Amniotic stem cell (primary cell): ENCODE results near the gene RAB42.
"Not testable (repeated sequence)": the region's sequence is repeated elsewhere in the genome, so short reads cannot be mapped to it uniquely, and the experiment has no call there.

Experiments
- DNase-seq: peaks from one replicate; lab custom pipeline; 2025; lab: John Stamatoyannopoulos, UW

RAB42 gene

DNA sequence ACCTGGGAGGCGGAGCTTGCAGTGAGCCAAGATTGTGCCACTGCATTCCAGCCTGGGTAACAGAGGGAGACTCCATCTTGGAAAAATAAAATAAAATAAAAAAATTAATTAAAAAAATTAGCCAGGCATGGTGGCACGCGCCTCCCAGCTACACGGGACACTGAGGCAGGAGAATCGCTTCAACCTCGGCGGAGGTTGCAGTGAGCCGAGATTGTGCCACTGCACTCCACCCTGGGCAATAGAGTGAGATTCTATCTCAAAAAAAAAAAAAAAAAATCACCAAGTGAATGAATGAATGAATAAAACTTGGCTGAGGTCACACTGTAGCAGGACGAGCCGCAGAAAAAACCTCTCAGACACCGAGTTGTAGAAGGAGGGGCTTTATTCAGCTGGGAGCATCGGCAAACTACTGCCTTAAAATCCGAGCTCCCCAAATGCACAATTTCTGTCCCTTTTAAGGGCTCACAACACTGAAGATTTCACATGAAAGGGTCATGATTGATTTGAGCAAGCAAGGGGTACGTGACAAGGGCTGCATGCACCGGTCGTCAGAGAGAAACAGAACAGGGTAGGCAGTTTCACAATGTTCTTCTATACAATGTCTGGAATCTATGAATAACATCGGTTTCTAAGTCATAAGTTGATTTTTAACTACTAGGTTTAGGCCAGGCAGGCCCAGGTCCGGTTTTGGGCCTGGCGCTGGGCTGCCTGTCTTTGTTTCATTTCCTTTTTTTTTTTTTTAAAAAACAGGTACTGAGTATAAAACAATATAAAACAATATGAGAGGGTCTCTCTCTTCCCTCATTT, 5.3 kb upstream of the RAB42 start:
- not testable (repeated sequence) for DNase-seq

DNA sequence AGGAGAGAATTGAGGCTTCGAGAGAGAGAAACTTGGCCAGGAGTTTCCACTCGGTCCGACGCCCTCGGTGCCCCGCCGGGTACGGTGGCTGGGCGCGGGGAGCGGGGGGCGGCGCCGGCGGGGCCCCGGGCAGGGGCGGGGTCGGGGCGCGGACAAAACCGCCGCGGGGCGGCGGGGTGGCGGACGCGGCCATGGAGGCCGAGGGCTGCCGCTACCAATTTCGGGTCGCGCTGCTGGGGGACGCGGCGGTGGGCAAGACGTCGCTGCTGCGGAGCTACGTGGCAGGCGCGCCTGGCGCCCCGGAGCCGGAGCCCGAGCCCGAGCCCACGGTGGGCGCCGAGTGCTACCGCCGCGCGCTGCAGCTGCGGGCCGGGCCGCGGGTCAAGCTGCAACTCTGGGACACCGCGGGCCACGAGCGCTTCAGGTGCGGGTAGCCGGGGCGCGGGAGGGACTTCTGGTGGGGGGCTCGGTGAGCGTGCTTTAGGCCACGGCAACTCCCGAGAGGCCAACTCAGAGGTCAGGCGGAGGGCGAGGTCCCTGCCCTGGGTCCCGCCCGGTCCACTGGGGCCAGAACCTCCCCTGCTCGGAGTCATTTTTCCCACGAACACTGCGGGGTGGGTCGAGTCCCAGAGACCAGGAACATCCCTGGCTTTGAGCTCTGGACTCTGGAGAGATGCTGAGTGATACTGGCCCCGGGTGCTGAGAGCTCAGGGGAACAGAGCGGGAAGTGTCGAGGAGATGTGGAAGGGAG, 431 bp downstream of the RAB42 start:
- DNase-seq = no peak

DNA sequence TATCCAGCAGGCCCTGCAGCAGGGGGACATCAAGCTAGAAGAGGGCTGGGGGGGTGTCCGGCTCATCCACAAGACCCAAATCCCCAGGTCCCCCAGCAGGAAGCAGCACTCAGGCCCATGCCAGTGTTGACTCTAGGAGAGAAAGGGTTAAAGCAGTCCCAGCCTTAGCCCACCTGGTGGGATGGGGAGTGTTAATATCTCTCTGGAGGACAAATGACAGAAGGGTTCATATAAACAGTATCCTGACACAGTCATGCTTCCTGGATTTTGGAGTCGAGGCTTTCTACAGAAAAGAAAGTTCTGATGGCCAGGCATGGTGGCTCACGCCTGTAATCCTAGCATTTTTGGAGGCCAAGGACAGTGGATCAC, 1.9 kb downstream of the RAB42 start:
- not testable (repeated sequence) for DNase-seq

DNA sequence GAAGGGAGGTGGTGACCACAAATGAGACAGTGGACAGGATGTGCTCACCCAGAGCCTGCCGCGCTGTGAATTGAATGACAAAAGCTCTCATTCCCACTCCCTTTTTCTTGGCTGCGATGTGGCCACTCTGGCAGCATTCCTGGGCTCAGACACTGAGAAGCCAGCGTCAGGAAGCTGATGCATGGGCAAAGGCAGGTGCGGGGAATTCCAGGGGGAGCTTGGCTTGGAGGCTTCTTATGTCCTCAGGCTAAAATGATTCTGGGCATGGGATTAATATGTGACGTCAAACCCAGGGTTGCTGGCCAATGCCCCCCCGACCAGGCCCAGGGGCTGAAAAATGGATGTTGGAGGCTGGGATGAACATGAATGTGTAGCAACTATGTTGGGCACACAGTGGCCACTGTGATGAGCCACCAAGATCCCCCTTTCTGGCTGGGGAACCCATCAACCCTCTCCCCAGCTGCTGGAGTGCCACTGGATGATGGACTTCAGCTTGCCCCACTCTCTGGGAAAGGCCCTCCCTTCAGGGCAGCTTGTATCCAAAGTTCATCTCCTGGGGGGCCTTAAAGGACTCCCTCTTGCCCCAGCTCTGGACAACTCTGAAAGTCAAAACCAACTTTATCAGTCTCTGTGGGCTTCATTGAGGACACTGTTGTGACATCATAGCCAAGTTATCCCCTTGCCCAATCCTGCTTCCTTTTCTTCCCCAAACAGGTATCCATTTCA, 2.8 kb downstream of the RAB42 start:
- DNase-seq = not testable (repeated sequence)

DNA sequence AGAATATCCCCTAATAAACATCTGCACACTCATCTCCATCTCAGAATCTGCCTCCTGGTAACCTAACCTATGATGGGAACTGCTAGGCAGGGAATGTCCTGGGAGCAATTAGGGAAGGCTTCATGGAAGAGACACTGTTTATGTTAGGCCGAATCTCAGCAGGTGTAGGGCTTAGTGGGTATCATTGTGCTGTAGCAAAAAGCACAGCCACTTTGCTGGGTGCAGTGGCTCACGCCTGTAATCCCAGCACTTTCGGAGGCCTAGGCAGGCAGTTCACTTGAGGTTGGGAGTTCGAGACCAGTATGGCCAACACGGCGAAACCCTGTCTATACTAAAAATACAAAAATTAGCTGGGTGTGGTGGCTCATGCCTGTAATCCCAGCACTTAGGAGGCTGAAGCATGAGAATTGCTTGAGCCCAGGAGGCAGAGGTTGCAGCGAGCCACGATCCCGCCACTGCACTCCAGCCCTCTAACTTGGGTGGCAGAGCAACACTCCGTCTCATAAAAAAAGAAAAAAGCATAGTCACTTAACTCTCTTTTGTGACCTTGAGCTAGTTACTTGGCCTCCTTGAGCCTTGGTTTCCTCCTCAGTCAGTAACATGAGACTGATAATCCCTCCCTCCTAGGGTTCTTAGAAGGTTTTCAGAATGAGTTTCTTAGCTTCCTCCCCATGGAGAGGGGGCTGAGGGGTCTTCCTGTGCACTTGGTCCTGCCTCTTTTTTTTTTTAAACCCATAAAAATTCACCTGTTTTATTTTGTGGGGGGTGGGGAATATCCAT, 3.5 kb downstream of the RAB42 start:
- DNase-seq = no peak

DNA sequence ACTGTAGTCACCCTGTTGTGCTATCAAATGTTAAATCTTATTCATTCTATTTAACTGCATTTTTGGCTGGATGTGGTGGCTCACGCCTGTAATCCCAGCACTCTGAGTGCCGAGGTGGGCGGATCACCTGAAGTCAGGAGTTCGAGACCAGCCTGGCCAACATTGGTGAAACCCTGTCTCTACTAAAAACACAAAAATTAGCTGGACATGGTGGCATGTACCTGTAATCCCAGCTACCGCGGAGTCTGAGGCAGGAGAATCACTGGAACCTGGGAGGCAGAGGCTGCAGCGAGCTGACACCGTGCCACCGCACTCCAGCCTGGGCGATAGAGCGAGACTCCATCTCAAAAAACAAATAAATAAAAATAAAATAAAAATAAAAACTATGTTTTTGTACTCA, 4.2 kb downstream of the RAB42 start:
- not testable (repeated sequence) for DNase-seq

DNA sequence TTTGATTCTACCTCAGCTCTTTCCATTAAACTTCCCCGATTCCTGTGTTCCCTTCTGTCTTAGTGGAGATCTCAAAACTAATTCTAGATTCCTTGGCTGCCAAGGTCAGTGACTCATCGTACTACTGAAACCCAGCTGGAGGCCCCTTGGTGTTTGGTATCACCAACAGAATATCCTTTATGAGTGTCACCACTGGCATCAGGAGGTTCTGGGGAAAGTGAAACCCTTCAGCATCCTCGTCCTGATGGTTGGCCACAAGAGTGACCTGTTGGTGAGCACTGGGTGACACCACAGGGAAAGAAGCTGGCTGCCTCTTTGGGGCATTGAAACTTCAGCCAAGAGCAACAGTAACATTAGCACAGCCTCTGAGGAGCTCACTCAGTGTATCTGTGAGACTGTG, 9.6 kb downstream of the RAB42 start:
- peak; percentile 92 for DNase-seq

DNA sequence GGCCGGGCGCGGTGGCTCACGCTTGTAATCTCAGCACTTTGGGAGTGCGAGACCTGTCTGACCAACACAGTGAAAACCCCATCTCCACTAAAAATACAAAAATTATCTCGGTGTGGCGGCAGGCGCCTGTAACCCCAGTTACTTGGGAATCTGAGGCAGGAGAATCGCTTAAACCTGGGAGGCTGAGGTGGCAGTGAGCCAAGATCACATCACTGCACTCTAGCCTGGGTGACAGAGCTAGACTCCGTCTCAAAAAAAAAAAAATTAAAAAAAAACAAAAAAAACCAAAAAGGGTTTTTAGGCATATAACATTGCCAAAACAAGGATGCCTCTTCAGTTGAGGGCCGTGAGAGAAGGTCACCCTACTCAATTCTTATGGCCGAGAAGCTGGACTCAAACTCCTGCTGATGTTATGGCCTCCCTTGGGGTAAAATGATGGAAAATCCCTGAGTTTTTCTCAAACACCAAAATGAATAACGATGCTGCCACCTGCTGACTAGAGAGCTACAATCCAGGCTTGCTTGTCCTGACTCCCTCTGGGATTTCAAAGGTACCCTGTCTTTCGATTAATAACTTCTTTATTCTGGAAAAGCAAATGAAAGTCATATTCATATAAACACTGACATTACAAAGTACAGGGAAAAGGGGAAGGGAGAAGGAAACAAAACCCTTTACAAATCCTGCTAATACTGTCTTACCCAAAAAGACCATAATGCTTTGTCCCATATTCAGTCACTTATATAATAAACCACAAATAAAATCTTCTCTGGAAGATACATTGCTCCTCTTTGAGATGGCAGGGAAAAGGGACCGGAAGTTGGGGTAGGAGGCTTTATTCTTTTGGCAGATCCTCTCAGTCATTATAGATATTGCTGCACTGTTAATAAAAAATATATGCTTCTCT, 10.7 kb downstream of the RAB42 start:
- DNase-seq = peak; percentile 83

DNA sequence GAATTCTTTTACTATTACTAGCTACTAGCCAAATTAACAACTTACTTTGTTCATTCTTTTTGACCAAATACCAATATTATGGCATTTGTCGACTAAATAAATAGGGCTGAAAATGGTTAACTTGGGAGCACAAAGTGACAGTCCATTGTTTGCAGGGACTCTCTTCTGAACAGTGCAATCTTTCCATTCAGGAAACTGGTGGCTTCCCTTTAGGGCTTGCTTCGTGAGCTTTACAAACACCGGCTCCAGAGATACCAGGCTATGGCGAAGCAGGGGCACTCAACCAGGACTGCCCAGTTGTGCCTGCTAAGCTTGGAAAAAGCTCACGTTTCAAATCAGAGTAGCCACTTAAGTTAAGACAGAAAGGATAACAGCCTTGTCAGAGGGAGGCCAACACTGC, 12.3 kb downstream of the RAB42 start:
- DNase-seq = no peak

DNA sequence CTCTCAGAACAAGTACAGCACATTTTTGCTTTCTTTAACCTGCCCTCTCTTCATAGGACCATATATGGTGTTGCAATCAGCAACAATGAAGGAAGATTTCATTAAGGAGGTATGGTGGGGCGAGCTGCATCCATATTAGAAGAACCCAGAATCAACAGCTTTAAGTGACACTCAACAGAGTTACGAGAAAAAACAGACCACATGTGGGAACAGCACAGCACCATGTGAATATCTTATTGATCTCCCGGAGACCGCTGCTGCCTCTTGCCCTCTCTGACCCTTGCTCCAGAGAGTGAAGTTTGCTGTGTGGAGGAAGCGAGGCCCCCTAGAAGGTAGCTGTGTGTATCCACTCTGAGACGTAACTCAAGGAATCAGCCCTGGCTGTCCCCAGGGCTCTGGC, 12.9 kb downstream of the RAB42 start:
- DNase-seq = no peak

DNA sequence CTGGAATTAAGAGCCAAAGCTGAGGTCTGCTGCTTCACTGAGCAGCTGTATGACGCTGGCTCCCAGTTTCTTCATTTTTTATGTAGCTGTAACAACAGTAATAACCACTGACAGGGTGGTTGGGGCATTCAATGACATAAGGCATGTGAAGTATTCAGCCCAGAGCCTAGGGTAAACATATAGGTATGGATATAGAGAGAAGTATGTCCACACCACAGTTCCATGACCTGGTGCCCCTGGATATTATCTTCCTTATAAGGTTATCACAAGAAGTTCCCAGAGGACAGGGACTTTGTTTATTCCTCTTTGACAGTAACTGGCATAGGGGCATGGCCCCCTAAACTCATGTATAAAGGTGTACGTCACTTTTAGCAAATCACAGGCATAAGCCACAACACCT, 14.7 kb downstream of the RAB42 start:
- no peak for DNase-seq

DNA sequence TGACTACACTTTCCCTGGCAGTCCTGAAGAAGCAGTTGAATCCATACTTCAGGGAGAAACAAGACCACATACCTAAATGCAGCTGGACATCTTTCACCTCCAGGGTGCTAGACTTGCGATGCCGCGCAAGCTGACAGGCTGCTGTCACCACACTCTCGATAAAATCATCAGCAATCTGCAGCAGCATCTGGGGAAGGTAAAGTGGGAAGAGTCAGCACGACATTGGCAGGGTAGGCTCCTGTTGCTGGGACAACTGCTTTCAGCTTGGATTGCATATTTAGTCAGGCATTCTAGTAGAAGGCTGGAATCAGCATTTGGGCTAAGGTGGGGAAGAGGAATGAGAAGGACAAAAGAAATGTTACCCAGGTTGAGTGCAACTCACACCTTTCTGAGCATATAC, 21.1 kb downstream of the RAB42 start:
- no peak for DNase-seq

DNA sequence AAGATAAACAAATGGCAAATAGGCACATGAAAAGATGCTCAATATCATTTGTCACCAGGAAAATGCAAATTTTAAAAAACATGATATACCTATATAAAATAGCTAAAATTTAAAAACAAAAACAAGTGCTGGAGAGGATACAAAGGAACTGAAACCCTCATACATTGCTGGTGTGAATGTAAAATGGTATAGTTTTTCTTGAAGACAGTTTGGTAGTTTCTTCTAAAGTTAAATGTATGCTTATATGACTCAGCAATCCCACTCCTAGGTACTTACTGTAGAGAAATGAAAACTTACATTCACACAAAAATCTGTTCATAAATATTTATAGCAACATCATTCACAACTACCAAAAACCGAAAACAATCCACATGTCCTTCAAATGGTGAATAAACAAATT, 39.6 kb downstream of the RAB42 start:
- DNase-seq = no peak

DNA sequence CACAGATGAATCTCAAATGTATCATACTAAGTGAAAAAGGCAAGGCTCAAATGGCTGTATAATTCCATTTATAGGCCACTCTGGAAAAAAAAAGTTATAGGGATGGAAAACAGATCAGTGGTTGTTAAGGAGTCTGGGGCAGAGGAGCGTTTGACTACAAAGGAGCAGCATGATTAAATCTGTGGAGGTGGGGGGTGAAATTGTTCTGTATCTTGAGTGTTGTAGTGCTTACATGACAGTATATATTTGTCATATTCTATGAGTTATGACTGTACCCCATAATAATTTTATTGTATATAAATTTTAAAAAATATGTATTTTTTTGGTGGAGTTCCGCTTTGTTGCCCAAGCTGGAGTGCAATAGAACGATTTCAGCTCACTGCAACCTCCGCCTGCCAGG, 40.5 kb downstream of the RAB42 start:
- no peak for DNase-seq

DNA sequence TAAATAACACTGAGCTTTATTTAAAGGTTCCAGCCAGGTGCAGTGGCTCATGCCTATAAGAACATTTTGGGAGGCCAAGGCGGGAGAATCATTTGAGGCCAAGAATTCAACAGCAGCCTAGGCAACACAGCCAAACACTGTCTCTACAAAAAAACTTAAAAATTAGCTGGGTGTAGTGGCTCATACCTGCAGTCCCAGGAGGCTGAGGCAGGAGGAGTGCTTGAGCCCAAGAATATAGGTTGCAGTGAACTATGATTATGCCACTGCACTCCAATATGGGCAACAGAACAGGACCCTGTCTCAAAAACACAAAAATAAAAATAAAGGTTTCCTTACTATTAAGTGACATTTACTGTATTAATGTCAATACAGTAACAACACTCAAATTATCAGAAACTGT, 48.7 kb downstream of the RAB42 start:
- DNase-seq = no peak

DNA sequence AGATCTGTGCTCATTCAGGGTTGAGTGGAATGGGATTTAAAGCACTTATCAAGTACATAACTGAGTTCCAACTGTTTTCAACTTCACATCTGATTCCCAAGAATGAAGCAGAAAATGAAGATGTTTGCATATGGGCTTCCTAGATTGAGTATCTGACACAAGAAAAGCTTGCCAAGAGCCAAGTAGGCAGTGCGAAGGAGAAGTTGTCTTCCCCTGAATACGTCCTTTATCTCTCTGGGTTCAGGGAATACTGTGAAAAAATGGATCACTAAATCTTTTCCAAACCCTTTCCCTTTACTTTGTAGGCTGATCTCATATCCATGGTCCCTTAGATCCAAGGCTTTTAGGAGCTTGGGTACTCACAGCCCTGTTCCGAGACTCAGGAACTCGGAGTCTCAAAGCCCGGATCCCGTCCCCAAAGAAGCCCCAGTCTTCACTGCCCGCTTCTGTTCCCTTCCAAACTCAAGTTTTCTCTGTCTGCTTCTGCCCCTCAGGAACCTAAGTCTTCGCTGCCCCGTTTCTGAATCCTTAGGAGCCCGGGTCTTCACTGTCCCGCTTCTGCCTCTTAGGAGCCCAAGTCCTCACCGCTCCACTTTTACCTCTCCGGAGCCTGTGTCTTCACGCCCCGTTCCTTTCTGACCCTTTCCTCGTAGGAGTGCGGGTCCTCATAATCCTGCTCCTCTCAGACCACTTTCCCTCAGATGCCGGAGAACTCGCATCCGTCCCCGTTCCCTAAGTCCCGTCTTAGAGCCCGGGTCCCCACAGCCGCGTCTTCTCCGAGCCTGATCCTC, 50.2 kb downstream of the RAB42 start:
- no peak for DNase-seq

DNA sequence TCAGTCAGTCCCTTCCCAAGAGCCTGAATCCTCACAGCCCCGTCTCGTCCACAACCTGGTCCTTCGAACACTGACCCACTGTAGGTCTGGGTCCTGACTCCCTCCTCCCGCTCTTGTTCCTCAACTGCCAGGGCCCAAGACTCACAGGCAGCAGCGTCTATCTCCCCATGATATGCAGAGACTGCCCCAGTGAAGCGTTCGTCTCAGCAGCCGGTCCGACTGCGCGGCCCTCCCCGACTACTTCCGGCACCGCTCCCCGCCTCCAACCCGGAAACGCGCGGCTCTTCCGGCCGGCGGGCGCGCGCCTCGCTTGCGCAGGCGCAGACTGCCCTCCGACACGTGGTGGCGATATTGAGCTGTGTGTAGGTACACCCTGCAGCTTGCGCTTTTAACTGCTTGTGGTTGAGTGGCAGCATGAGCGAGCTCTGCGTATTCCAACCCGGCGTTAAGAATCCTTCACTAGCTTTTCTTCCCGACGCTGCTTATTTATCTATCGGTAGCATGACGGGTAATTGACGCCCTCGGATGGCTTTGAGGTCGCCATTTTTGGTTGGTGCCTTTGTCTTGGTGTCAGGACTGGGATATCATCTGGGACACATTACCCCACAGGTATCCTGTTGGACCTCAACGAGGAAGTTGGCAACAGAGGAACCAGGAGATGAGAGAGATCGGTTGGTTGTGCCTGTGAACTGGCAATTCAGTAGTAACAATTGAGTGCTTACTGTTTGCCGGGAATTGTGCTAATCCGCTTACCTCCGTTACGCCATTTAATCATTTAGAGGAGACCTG, 51.0 kb downstream of the RAB42 start, which contains the start of gene TAF12:
TAF12 (minus strand) TSS at position 221 of the 789 bp plus-strand sequence. CDS start 20,986 bp downstream, outside the sequence.
- DNase-seq = peak; percentile 91

DNA sequence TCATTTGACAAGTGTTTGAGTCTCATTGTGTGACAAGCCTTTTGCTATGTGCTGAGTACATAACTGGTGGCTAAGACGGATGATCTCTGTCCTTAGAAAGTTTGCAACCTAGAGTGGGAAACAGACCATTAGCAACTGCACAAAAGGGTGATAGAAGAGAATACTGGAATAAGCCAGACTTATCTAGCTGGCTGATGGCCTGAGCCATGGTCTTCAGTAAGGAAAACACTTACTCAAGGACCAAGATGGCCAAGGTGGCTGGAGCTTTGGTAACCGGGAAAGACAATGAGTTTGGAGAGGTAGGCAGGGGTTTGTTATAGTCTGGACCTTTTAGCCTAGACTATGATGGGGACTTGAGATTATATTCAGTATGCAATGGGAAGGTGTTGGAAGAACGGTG, 52.4 kb downstream of the RAB42 start:
- no peak for DNase-seq
